Loucy (cell line): ENCODE measurements around the gene GAPT.

ENCODE experiments used
- H2AFZ ChIP-seq: fragments of 200-600 bp; sonication (generic); 2 replicates; pipeline ENCODE4 v1.6.0; 2016; ENCODE audit warnings: antibody characterized with exemption, mild to moderate bottlenecking, low read length, moderate library complexity
- H3F3A ChIP-seq: fragments of 200-600 bp; 2 replicates; pipeline ENCODE4 v1.6.0; 2016; ENCODE audit warnings: antibody characterized with exemption, low read depth, mild to moderate bottlenecking
- H3K27me3 ChIP-seq: fragments of 200-600 bp; sonication (generic); 2 replicates; pipeline ENCODE4 v1.6.1; 2014; ENCODE audit warnings: low read length, mild to moderate bottlenecking; ENCODE audit not compliant: insufficient read depth, poor library complexity, severe bottlenecking
- H3K36me3 ChIP-seq: fragments of 200-600 bp; sonication (generic); 2 replicates; pipeline ENCODE4 v1.6.1; 2016; ENCODE audit warnings: low read length; ENCODE audit not compliant: insufficient read depth
- H3K4me1 ChIP-seq: fragments of 200-600 bp; sonication (generic); 2 replicates; pipeline ENCODE4 v1.5.1; 2014; ENCODE audit warnings: low read length, mild to moderate bottlenecking; ENCODE audit not compliant: insufficient read depth, poor library complexity, severe bottlenecking
- H3K4me2 ChIP-seq: fragments of 200-600 bp; sonication (generic); 2 replicates; pipeline ENCODE4 v1.6.0; 2014; ENCODE audit warnings: antibody characterized with exemption, low read length, low read depth, mild to moderate bottlenecking; ENCODE audit not compliant: poor library complexity, severe bottlenecking
- H3K4me3 ChIP-seq: fragments of 200-600 bp; sonication (generic); 2 replicates; pipeline ENCODE4 v1.5.1; 2014; ENCODE audit warnings: low read length, mild to moderate bottlenecking, mixed read lengths; ENCODE audit not compliant: poor library complexity, severe bottlenecking
- H3K79me2 ChIP-seq: fragments of 200-600 bp; sonication (generic); 2 replicates; pipeline ENCODE4 v1.6.1; 2014; ENCODE audit warnings: low read length; ENCODE audit not compliant: insufficient read depth
- H3K9ac ChIP-seq: fragments of 200-600 bp; sonication (generic); 2 replicates; pipeline ENCODE4 v1.6.0; 2014; ENCODE audit warnings: mild to moderate bottlenecking, low read depth, low read length, moderate library complexity; ENCODE audit not compliant: poor library complexity, severe bottlenecking
- H3K9me2 ChIP-seq: fragments of 200-600 bp; sonication (generic); replicated peaks from 2 replicates; pipeline ENCODE4 v1.6.1; 2016; ENCODE audit warnings: low read depth, low read length, mixed read lengths
- H3K9me3 ChIP-seq: fragments of 200-600 bp; sonication (generic); 2 replicates; pipeline ENCODE4 v1.6.1; 2014; ENCODE audit warnings: mild to moderate bottlenecking, antibody characterized with exemption, low read length, low read depth; ENCODE audit not compliant: insufficient read depth
- H4K20me1 ChIP-seq: fragments of 200-600 bp; sonication (generic); 2 replicates; pipeline ENCODE4 v1.6.0; 2014; ENCODE audit warnings: antibody characterized with exemption, low read length, mild to moderate bottlenecking; ENCODE audit not compliant: insufficient read depth, poor library complexity, severe bottlenecking
- EZH2phosphoT487 ChIP-seq: fragments of 200-600 bp; IDR thresholded peaks from 2 replicates; pipeline ENCODE4 v1.6.1; 2018; ENCODE audit warnings: antibody characterized with exemption, mild to moderate bottlenecking, moderate library complexity, borderline replicate concordance
- TF ChIP-seq, protein P1 (sequence below): fragments of 200-600 bp; sonication (generic); conservative IDR thresholded peaks from 2 replicates; pipeline ENCODE4 v1.5.1; 2014; ENCODE audit warnings: mild to moderate bottlenecking, antibody characterized with exemption, low read length

GAPT gene

DNA sequence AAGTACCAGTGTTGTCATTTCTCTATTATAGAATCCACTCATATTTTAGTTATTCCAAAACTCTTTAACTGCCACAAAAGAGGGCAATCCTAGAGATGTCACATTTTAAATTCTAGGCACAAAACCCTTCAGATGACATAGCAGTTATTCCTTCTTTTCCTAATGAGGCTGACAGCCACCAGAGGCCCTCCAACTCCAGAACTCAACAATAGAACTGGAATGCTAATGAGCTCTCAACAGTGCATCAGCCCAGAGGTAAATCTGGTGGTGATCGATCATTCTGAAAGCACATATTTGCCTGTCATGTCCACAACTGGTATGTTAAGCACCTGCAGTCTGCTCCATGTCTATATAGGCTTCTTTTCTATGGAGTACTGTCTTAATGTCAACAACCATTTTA lies 51.5 kb downstream of the GAPT start:
- H3F3A ChIP-seq, result no peaks in the 10 kb centered on the region

GRCh38 chr5:58543723-58544122 lies 52.5 kb downstream of the GAPT start:
- Histone ChIP-seq H3K27me3 (no peaks in the 10 kb centered on the region), H3K79me2 (no peaks in the 10 kb centered on the region)

More for the DNA sequence above, 51.5 kb downstream of the GAPT start:
- H3K4me3 ChIP-seq, result no peak overlapping the region
- peaks cover 7% of the 10 kb centered on the region for H3K4me1 ChIP-seq
- no peaks in the 10 kb centered on the region for H3K9me2 ChIP-seq
- H3K36me3 ChIP-seq, result no peaks in the 10 kb centered on the region
- no peak overlapping the region for H2AFZ ChIP-seq
- no peaks in the 10 kb centered on the region for H4K20me1 ChIP-seq
- no peak overlapping the region for H3K4me2 ChIP-seq
- H3K9me3 ChIP-seq, result no peaks in the 10 kb centered on the region
- no peaks in the 10 kb centered on the region for H3K27me3 ChIP-seq
- TF ChIP-seq, protein P1, sequence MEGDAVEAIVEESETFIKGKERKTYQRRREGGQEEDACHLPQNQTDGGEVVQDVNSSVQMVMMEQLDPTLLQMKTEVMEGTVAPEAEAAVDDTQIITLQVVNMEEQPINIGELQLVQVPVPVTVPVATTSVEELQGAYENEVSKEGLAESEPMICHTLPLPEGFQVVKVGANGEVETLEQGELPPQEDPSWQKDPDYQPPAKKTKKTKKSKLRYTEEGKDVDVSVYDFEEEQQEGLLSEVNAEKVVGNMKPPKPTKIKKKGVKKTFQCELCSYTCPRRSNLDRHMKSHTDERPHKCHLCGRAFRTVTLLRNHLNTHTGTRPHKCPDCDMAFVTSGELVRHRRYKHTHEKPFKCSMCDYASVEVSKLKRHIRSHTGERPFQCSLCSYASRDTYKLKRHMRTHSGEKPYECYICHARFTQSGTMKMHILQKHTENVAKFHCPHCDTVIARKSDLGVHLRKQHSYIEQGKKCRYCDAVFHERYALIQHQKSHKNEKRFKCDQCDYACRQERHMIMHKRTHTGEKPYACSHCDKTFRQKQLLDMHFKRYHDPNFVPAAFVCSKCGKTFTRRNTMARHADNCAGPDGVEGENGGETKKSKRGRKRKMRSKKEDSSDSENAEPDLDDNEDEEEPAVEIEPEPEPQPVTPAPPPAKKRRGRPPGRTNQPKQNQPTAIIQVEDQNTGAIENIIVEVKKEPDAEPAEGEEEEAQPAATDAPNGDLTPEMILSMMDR, result no peak
- no peak for TF ChIP-seq EZH2phosphoT487
- no peak overlapping the region for H3K9ac ChIP-seq
- H3K79me2 ChIP-seq, result no peaks in the 10 kb centered on the region

GRCh38 chr5:58544195-58544594 lies 53.0 kb downstream of the GAPT start:
- no peak overlapping the region for H3K9ac ChIP-seq
- H3F3A ChIP-seq, result no peaks in the 10 kb centered on the region
- H3K79me2 ChIP-seq, result no peaks in the 10 kb centered on the region
- TF ChIP-seq, protein P1, result no peak
- TF ChIP-seq EZH2phosphoT487, result no peak
- H3K9me3 ChIP-seq, result no peaks in the 10 kb centered on the region
- H3K9me2 ChIP-seq, result no peaks in the 10 kb centered on the region
- peaks cover 7% of the 10 kb centered on the region for H3K4me1 ChIP-seq
- H3K36me3 ChIP-seq, result no peaks in the 10 kb centered on the region
- H3K27me3 ChIP-seq, result no peaks in the 10 kb centered on the region
- no peak overlapping the region for H3K4me2 ChIP-seq
- H2AFZ ChIP-seq, result no peak overlapping the region
- H3K4me3 ChIP-seq, result no peak overlapping the region
- no peaks in the 10 kb centered on the region for H4K20me1 ChIP-seq

More at GRCh38 chr5:58543723-58544122, 52.5 kb downstream of the GAPT start:
- Histone ChIP-seq H3K4me1 (peaks cover 7% of the 10 kb centered on the region), H3F3A (no peaks in the 10 kb centered on the region), H2AFZ (no peak overlapping the region), H3K4me3 (no peak overlapping the region), H4K20me1 (no peaks in the 10 kb centered on the region), H3K36me3 (no peaks in the 10 kb centered on the region), H3K9ac (no peak overlapping the region), H3K4me2 (no peak overlapping the region), H3K9me3 (no peaks in the 10 kb centered on the region), H3K9me2 (no peaks in the 10 kb centered on the region)
- TF ChIP-seq, protein P1, result no peak
- no peak for TF ChIP-seq EZH2phosphoT487
